Activated T-helper 2 cell treated with anti-CD3 and anti-CD28 coated beads, Interferon-gamma antibody, Interleukin-2, Interleukin-4, amounts not matched to agents 10 μg/mL and 5 μg/mL and 100 μg/mL, durations not matched to agents 14 hours and 24 hours and 36 hours (primary cell): ENCODE data around the gene GSTA1. TPM values are rescaled to one million over a fixed set of nuclear protein-coding genes. Genes with fewer than 3 reads are reported as not detected.
"Not testable (repeated sequence)": the region's sequence is repeated elsewhere in the genome, so short reads cannot be mapped to it uniquely, and the experiment has no call there.

ENCODE experiments used
- DNase-seq: peaks from one replicate; pipeline ENCODE4 v3.0.0; 2021; ENCODE audit warnings: low spot score
- H3K27ac Mint-ChIP-seq: one replicate; pipeline ENCODE4 v1.8.0; 2021; ENCODE audit warnings: mixed read lengths
- H3K27me3 Mint-ChIP-seq: one replicate; pipeline ENCODE4 v1.8.0; 2021; ENCODE audit warnings: low read depth, mixed read lengths
- H3K36me3 Mint-ChIP-seq: one replicate; pipeline ENCODE4 v1.8.0; 2021; ENCODE audit warnings: low read depth, mixed read lengths
- H3K4me1 Mint-ChIP-seq: one replicate; pipeline ENCODE4 v1.8.0; 2021; ENCODE audit warnings: low read depth, mixed read lengths
- H3K4me3 Mint-ChIP-seq: one replicate; pipeline ENCODE4 v1.8.0; 2021; ENCODE audit warnings: low read depth, mild to moderate bottlenecking, moderate library complexity, mixed read lengths
- H3K9me3 Mint-ChIP-seq: one replicate; pipeline ENCODE4 v1.8.0; 2021; ENCODE audit warnings: mixed read lengths
- intact Hi-C: fragments of 100-400 bp; cut with micrococcal nuclease; formaldehyde crosslinking; loops from one replicate; pipeline ENCODE4 v1.15.1; 2023
- total RNA-seq: library from RNA; stranded (reverse); gene quantifications from 2 replicates; pipeline ENCODE4 v1.2.3, GENCODE V29; 2022

GSTA1 gene
- total RNA-seq, 1 donor from 2014 or later, result not detected

DNA sequence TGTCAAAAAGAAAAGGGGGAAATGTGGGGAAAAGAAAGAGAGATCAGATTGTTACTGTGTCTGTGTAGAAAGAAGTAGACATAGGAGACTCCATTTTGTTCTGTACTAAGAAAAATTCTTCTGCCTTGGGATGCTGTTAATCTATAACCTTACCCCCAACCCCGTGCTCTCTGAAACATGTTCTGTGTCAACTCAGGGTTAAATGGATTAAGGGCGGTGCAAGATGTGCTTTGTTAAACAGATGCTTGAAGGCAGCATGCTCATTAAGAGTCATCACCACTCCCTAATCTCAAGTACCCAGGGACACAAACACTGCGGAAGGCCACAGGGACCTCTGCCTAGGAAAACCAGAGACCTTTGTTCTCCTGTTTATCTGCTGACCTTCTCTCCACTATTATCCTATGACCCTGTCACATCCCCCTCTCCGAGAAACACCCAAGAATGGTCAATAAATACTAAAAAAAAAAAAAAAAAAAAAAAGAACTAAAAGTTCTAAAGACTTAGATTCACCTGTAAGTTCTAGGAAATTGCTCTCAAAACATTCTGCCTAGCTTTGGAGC, 22.4 kb upstream of the GSTA1 start:
- intact Hi-C loops, H3K9me3 Mint-ChIP-seq, H3K4me1 Mint-ChIP-seq, H3K27ac Mint-ChIP-seq, H3K27me3 Mint-ChIP-seq, DNase-seq, H3K4me3 Mint-ChIP-seq, H3K36me3 Mint-ChIP-seq: not testable (repeated sequence)

DNA sequence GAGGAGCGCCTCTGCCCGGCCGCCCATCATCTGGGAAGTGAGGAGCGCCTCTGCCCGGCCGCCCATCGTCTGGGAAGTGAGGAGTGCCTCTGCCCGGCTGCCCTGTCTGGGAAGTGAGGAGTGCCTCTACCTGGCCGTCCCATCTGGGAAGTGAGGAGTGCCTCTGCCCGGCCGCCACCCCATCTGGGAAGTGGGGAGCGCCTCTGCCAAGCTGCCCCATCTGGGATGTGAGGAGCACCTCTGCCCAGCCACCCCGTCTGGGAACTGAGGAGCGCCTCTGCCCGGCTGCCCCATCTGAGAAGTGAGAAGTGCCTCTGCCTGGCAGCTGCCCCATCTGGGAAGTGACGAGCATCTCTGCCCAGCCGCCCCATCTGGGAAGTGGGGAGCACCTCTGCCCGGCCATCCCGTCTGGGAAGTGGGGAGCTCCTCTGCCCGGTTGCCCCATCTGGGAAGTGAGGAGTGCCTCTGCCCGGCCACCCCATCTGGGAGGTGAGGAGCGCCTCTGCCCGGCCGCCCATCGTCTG, 21.7 kb upstream of the GSTA1 start:
- intact Hi-C loops, H3K36me3 Mint-ChIP-seq, H3K27me3 Mint-ChIP-seq, DNase-seq, H3K9me3 Mint-ChIP-seq, H3K4me3 Mint-ChIP-seq, H3K4me1 Mint-ChIP-seq, H3K27ac Mint-ChIP-seq: not testable (repeated sequence)

GRCh38 chr6:52821842-52822241, 18.2 kb upstream of the GSTA1 start:
- H3K27me3 Mint-ChIP-seq, result peaks cover 3% of the 10 kb centered on the region

GRCh38 chr6:52820198-52820597, 16.6 kb upstream of the GSTA1 start:
- Mint-ChIP-seq H3K4me1 (no peaks in the 10 kb centered on the region), H3K27ac (no peak overlapping the region), H3K27me3 (no peaks in the 10 kb centered on the region), H3K36me3 (no peaks in the 10 kb centered on the region), H3K4me3 (no peak overlapping the region), H3K9me3 (no peaks in the 10 kb centered on the region)
- intact Hi-C loops, result no loop called here
- no peak for DNase-seq

More at GRCh38 chr6:52821842-52822241, 18.2 kb upstream of the GSTA1 start:
- intact Hi-C loops, result no loop called here
- no peaks in the 10 kb centered on the region for H3K9me3 Mint-ChIP-seq
- H3K4me3 Mint-ChIP-seq, result no peak overlapping the region
- no peak overlapping the region for H3K27ac Mint-ChIP-seq
- no peaks in the 10 kb centered on the region for H3K4me1 Mint-ChIP-seq
- no peak for DNase-seq
- no peaks in the 10 kb centered on the region for H3K36me3 Mint-ChIP-seq

DNA sequence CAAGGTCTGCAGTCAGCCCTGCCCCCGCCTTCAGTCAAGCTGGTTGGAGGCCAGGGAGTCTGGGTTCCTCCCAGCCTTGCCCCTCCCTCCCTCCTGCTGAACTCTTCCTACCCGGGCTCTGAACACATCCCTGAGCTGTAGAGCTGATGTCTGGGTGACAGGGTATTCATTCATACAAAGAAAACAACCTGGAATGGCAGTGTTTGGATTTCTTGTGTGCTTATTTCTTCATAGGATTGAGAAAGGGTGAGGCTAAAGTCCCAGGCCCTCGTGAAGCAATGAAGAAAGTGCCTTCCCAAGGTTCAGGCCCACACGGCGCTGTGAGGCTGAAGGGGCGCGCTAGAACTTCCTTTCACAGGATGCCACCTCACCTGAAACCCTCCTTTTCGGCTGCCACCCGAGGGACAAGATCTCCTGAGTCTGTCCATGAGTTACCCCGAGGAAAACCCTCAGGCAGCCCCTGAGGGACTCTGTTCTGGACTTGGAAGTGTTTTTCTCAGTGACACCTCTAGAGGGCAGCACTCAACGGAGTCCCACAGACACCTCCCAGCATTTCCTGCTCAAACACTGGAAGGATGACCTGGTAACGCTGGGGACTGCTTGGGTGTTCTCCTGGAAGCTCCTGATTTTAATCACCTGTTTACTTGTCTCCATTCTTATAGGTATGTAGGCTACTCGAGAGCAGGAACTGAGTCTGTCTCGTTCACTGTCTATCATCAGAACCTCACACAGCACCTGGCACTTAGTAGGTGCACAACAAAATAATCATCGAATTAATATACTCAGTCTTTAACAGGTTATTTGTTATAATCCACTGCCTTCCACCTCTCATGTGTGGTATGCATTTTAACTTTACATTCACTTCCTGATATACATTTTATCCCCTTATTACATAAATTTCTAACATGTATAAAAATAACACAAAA, 11.8 kb upstream of the GSTA1 start:
- no peak overlapping the region for H3K27ac Mint-ChIP-seq

GRCh38 chr6:52814545-52814944, 10.9 kb upstream of the GSTA1 start:
- H3K36me3 Mint-ChIP-seq, result not testable (repeated sequence)
- H3K27me3 Mint-ChIP-seq, result peaks cover 15% of the 10 kb centered on the region

More for the DNA sequence above, 11.8 kb upstream of the GSTA1 start:
- intact Hi-C loops, result loop anchor here (5.0 kb wide), 2 partner anchors 262 to 667 kb away; no protein-coding TSS in a partner anchor
- Mint-ChIP-seq H3K4me1 (no peaks in the 10 kb centered on the region), H3K27me3 (peaks cover 15% of the 10 kb centered on the region), H3K4me3 (no peak overlapping the region), H3K36me3 (no peaks in the 10 kb centered on the region), H3K9me3 (no peaks in the 10 kb centered on the region)
- DNase-seq, result peak; percentile 24

DNA sequence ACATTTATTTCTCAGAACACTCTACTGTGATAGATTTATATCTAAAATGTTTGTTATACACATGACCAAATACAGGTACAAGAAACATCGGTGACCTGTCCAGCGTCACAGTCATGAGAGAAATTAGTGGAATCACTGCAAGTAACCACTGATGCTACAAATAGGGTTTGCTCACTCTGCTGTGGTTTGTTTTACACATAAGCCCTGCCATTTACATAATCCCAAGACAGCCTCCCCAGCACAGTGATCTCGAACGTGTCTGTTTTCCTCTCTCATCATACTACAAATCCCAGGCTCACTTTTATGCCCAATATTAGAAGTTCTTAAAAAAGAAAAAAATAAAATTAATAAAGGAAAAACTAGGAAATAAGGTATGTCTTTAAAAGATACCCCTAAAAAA, 6.2 kb upstream of the GSTA1 start:
- H3K4me1 Mint-ChIP-seq, intact Hi-C loops, DNase-seq, H3K9me3 Mint-ChIP-seq, H3K36me3 Mint-ChIP-seq, H3K27ac Mint-ChIP-seq, H3K4me3 Mint-ChIP-seq: not testable (repeated sequence)
- H3K27me3 Mint-ChIP-seq, result peaks cover 21% of the 10 kb centered on the region

More at GRCh38 chr6:52814545-52814944, 10.9 kb upstream of the GSTA1 start:
- intact Hi-C loops, H3K4me3 Mint-ChIP-seq, DNase-seq, H3K9me3 Mint-ChIP-seq, H3K27ac Mint-ChIP-seq, H3K4me1 Mint-ChIP-seq: not testable (repeated sequence)

DNA sequence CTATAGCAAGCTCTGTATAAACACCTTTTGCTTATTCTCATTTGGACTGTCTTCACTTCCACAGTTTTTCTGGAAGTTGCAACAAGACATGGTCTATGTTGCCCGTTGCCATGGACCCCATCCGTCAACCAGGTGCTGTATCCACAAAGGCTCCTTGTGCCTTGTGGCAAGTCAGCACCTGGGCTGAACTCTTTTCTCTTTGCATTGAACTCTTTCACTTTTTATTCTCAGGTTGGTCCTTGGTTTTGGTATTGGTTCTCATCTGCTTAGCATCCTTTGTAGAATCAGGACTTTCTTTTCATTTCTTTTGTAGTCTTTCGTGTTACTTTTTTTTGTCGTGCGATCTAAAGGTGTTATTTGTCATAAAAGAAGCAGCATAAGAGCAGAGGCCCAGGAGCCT, 5.0 kb upstream of the GSTA1 start:
- intact Hi-C loops, result no loop called here
- Mint-ChIP-seq H3K4me3 (no peak overlapping the region), H3K9me3 (no peaks in the 10 kb centered on the region), H3K27ac (no peak overlapping the region), H3K4me1 (no peaks in the 10 kb centered on the region), H3K27me3 (peaks cover 21% of the 10 kb centered on the region), H3K36me3 (no peaks in the 10 kb centered on the region)
- no peak for DNase-seq

DNA sequence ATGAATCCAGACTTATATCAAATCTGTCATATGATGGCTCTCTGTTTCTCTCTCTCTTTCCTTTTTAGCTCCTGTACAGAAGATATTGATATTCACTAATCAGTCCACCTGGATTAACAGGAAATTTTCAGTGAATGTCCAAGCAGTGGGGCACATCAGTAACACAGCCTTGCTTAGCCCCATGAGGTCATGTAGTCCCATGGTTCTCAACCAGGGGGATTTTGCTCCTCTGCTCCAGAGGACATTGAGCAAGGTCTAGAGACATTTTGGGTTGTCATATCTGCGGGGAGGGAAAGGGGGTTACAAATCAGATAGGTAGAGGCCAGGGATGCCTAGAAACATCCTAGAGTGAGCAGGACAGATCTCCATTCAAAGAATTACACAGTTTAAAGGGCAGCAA, 810 bp downstream of the GSTA1 start:
- H3K36me3 Mint-ChIP-seq, result no peaks in the 10 kb centered on the region
- H3K9me3 Mint-ChIP-seq, result no peaks in the 10 kb centered on the region
- H3K27ac Mint-ChIP-seq, result no peak overlapping the region
- H3K4me3 Mint-ChIP-seq, result no peak overlapping the region
- H3K27me3 Mint-ChIP-seq, result peaks cover 18% of the 10 kb centered on the region
- DNase-seq, result no peak
- intact Hi-C loops, result no loop called here
- no peaks in the 10 kb centered on the region for H3K4me1 Mint-ChIP-seq

DNA sequence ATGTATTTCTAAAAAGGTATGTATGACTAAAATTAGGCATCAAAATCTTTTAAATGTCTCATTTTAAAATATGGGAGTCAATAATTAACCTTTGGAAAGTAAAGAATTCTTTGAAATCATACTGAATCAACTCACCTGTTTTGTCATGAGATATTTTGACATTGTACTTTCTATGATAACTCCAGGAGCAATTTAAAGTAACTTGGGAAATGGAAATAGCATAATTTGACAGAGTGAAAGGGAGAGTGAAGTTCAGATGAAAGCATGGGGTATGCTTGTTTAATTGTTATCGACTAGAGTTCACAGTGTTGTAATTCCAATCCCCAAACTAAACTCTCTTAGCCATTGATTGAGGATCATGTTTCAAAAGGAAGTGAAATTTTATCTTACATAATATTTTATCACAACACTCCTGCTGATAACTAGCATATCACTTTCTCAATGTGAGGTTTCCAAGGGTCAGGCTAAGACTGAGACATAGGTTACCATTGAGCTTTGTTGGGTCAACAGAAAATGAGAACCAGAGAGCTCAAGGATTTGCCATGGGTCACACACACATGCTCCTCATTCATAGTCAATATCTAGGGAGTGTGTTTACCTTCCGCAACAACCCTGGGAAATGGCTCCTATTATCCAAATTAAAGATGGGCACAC, 2.3 kb downstream of the GSTA1 start:
- intact Hi-C loops, result no loop called here
- Mint-ChIP-seq H3K9me3 (no peaks in the 10 kb centered on the region), H3K4me1 (no peaks in the 10 kb centered on the region), H3K4me3 (no peak overlapping the region), H3K27me3 (peaks cover 18% of the 10 kb centered on the region), H3K36me3 (no peaks in the 10 kb centered on the region), H3K27ac (no peak overlapping the region)
- DNase-seq, result no peak

- intact Hi-C loops, H3K9me3 Mint-ChIP-seq, H3K36me3 Mint-ChIP-seq, DNase-seq, H3K4me3 Mint-ChIP-seq, H3K27ac Mint-ChIP-seq, H3K4me1 Mint-ChIP-seq: not testable (repeated sequence)
- H3K27me3 Mint-ChIP-seq, result peaks cover 13% of the 10 kb centered on the region
Measured at GRCh38 chr6:52799272-52799671, 4.3 kb downstream of the GSTA1 start.

GRCh38 chr6:52794366-52794765, 9.2 kb downstream of the GSTA1 start:
- H3K27ac Mint-ChIP-seq, DNase-seq, H3K27me3 Mint-ChIP-seq, H3K4me3 Mint-ChIP-seq, H3K4me1 Mint-ChIP-seq, intact Hi-C loops, H3K9me3 Mint-ChIP-seq, H3K36me3 Mint-ChIP-seq: not testable (repeated sequence)

DNA sequence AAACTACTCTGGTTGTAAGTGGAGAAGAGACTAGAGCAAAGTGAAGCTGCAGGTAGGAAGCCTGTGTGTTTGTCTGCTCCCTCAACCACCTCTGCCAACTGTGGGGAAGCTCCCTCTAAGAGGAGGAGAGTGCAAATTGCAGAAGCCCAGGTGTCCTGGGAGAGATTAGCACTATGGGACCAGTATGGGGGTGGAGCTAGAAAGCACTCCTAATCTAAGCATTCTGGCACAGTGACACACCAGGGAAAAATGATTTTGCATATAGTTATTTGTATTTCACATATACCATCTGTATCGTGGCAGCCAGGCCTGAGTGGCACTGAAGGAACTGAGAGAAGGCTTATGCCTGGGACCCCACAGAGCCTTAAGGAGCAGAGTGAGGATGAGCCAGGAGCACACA, 12.8 kb downstream of the GSTA1 start:
- Mint-ChIP-seq H3K4me1 (no peaks in the 10 kb centered on the region), H3K9me3 (no peaks in the 10 kb centered on the region), H3K27me3 (peaks cover under 1% of the 10 kb centered on the region), H3K27ac (no peak overlapping the region), H3K36me3 (no peaks in the 10 kb centered on the region), H3K4me3 (no peak overlapping the region)
- intact Hi-C loops, result no loop called here
- no peak for DNase-seq
